ENCODE data around the gene MYO1E.

- no peak for TF ChIP-seq CTCF (conservative IDR thresholded peaks at IDR 0.05 in 1 of 2, IDR thresholded peaks at IDR 0.05 in 1 of 2; ENCODE audit: extremely low read depth in 1 of 2, insufficient read depth in 1 of 2, low read depth in 1 of 2, low read length in 2 of 2)
- TF ChIP-seq EZH2 (IDR thresholded peaks at IDR 0.05; ENCODE audit: borderline replicate concordance, low read length): no peak
Observed at GRCh38 chr15:59133929-59134427, 238.7 kb downstream of the MYO1E start.

All from mammary epithelial cell (primary cell).